NOMO-1 treated with DMSO at 0.1 percent for 48 hours (cell line): ENCODE results near the gene DGKB.

Source experiments
- DNase-seq: peaks from one replicate; lab custom pipeline; 2025; ENCODE audit not compliant: unreplicated experiment; lab: John Stamatoyannopoulos, UW

DGKB gene

GRCh38 chr7:14761510-14762296, 140.8 kb downstream of the DGKB start:
- no peak for DNase-seq

- no peak for DNase-seq
Measured at GRCh38 chr7:14760730-14761478, 141.6 kb downstream of the DGKB start.

- DNase-seq = no peak
Measured at GRCh38 chr7:14759785-14760184, 142.8 kb downstream of the DGKB start.

- no peak for DNase-seq
Measured at GRCh38 chr7:14754631-14755030, 147.9 kb downstream of the DGKB start.

GRCh38 chr7:14752301-14752700, 150.2 kb downstream of the DGKB start:
- no peak for DNase-seq

GRCh38 chr7:14751461-14751860, 151.1 kb downstream of the DGKB start:
- DNase-seq = peak; percentile 97

GRCh38 chr7:14748461-14748860, 154.1 kb downstream of the DGKB start:
- DNase-seq = no peak

GRCh38 chr7:14747701-14748100, 154.8 kb downstream of the DGKB start:
- no peak for DNase-seq

- no peak for DNase-seq
Measured at GRCh38 chr7:14745076-14745475, 157.5 kb downstream of the DGKB start.

- no peak for DNase-seq
Measured at GRCh38 chr7:14740606-14741005, 161.9 kb downstream of the DGKB start.

GRCh38 chr7:14739841-14740185, 162.7 kb downstream of the DGKB start:
- DNase-seq = no peak

GRCh38 chr7:14739168-14739840, 163.2 kb downstream of the DGKB start:
- DNase-seq = no peak

- DNase-seq = no peak
Measured at GRCh38 chr7:14738086-14738485, 164.5 kb downstream of the DGKB start.

- no peak for DNase-seq
Measured at GRCh38 chr7:14734839-14735321, 167.7 kb downstream of the DGKB start.

- DNase-seq = no peak
Measured at GRCh38 chr7:14720785-14721184, 181.8 kb downstream of the DGKB start.

- DNase-seq = peak; percentile 30
Measured at GRCh38 chr7:14717816-14718215, 184.7 kb downstream of the DGKB start.

- no peak for DNase-seq
Measured at GRCh38 chr7:14717169-14717568, 185.4 kb downstream of the DGKB start.

GRCh38 chr7:14714161-14714728, 188.3 kb downstream of the DGKB start:
- no peak for DNase-seq

- no peak for DNase-seq
Measured at GRCh38 chr7:14698239-14698638, 204.3 kb downstream of the DGKB start.

GRCh38 chr7:14697684-14698083, 204.9 kb downstream of the DGKB start:
- no peak for DNase-seq

GRCh38 chr7:14691597-14692203, 210.9 kb downstream of the DGKB start:
- DNase-seq = peak; percentile 15
